ENCODE measurements around the gene INSIG2. TPM values are rescaled to one million over a fixed set of nuclear protein-coding genes. Genes with fewer than 3 reads are reported as not detected.
A peak's percentile ranks its signal among the peaks of the same experiment; 100 is the strongest.

The INSIG2 gene
- total RNA-seq, 2 experiments from 2014 or later: 23.5 to 56.4 TPM

DNA sequence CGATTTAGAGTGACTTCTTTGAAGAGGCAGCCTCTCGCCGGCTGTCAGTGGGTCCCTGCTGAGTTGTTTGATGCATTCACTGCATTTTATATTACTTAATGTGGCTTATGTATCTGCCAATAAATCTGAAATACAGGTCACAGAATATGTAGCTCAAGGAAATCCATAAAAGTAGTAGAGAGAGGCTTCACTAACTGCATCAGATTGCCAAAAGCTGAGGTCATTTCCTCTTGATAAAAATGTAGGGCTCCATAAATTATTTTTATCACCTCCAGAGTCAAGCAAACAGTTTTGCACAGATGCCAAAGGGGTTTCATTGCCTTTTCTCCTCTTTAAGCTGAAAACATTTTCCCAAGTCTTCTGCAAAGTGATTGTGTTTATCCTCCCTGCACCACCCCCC is 37.9 kb upstream of the INSIG2 start:
- H3K27ac Mint-ChIP-seq: no peak overlapping the region
- ATAC-seq: no peak
- POLR2A ChIA-PET: no interaction called here
- CTCF ChIA-PET: interaction anchor here (0.7 to 0.8 kb wide), 2 partner anchors 21 to 153 kb away, joined by 3 to 4 read pairs; no protein-coding TSS in a partner anchor
- no peaks in the 10 kb centered on the region for H3K9me3 Mint-ChIP-seq (ENCODE audit: low read depth)
- H3K27me3 Mint-ChIP-seq: peaks cover 30% of the 10 kb centered on the region
- no peak for DNase-seq
- H3K36me3 Mint-ChIP-seq (ENCODE audit: low read depth): no peaks in the 10 kb centered on the region
- H3K4me3 Mint-ChIP-seq: no peak overlapping the region
- H3K4me1 Mint-ChIP-seq: no peaks in the 10 kb centered on the region
- intact Hi-C loops (cut with DNase I, micrococcal nuclease): no loop called here

DNA sequence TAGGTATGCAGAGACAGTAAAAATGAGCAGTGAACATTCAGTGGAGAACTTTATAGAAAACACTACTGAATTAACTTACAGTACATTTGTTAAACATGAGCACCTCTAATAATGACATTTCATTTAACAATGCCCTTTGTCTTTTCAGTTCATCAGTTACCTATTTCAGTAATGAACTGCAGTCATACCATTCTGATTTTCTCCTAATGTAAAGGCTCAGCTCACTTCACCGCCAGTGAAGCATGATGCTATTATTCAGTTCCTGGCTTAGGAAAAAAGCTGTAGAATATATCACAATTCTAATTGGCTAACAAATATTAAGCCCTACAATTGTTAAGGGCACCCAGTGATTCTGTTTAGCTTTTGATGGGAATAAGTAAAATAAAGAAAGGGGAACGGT is 37.3 kb upstream of the INSIG2 start:
- CTCF ChIA-PET: interaction anchor here (0.7 to 2.5 kb wide), 5 partner anchors 10 to 794 kb away, joined by 3 to 11 read pairs (median 4); no protein-coding TSS in a partner anchor
- H3K4me1 Mint-ChIP-seq: no peaks in the 10 kb centered on the region
- H3K9me3 Mint-ChIP-seq (ENCODE audit: low read depth): no peaks in the 10 kb centered on the region
- POLR2A ChIA-PET: no interaction called here
- H3K27me3 Mint-ChIP-seq: peaks cover 30% of the 10 kb centered on the region
- no peak overlapping the region for H3K4me3 Mint-ChIP-seq
- no peak for DNase-seq
- intact Hi-C loops (cut with DNase I, micrococcal nuclease): no loop called here
- no peak overlapping the region for H3K27ac Mint-ChIP-seq
- ATAC-seq: no peak
- H3K36me3 Mint-ChIP-seq (ENCODE audit: low read depth): no peaks in the 10 kb centered on the region

DNA sequence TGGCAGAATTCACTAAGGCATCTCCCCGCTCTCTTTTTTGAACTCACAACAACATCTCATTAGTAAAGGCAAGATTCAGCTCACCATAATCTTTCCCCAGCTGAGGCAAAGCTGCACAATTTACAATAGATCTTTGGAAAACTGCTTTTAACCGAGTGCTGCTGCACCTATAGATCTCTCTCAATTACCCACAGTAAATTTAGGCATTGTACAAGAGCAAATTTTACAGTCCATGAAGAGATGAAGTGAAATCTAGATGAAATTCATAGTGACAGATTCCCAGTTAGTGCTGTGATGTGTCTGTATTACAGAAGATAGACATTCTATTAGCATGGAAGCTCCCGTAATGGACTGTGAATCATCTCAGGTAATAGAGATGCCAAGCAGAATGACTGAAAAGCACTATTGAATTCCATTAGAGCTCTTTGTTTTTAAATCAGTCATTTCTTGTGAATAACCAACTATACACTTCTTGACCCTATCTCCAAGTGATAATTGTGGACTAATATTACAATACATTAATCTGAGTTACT is 36.4 kb upstream of the INSIG2 start:
- no peak overlapping the region for H3K4me3 Mint-ChIP-seq
- H3K9me3 Mint-ChIP-seq (ENCODE audit: low read depth): no peaks in the 10 kb centered on the region
- ChIA-PET CTCF (interaction anchor here (0.6 to 2.5 kb wide), 8 partner anchors 9 to 803 kb away, joined by 3 to 11 read pairs (median 3); no protein-coding TSS in a partner anchor), POLR2A (no interaction called here)
- no peak overlapping the region for H3K27ac Mint-ChIP-seq
- DNase-seq (no peak), ATAC-seq (no peak)
- H3K36me3 Mint-ChIP-seq (ENCODE audit: low read depth): no peaks in the 10 kb centered on the region
- H3K27me3 Mint-ChIP-seq: peaks cover 30% of the 10 kb centered on the region
- intact Hi-C loops (cut with DNase I, micrococcal nuclease): no loop called here
- H3K4me1 Mint-ChIP-seq: no peaks in the 10 kb centered on the region

DNA sequence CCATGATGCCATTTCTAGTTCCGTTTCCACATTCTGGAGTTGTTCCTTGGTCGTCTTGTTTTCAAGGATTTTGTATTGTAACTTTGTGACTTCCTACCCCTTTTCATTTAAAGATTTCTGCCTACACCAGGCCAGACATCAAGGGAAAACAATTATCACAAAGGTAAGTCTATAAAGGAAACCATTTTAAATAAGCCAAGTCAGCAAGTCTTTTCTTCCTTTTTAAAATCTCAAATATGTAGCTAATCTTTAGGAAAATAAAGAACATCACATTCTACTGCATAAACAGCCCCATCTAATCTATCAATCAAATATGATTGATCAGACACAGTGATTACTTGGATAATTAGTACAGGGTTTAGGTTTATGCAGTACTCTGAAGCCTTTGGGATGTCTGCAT is 35.8 kb upstream of the INSIG2 start:
- ChIA-PET POLR2A (no interaction called here), CTCF (interaction anchor here (0.6 to 2.5 kb wide), 5 partner anchors 12 to 803 kb away, joined by 3 to 11 read pairs (median 3); no protein-coding TSS in a partner anchor)
- Mint-ChIP-seq H3K36me3 (ENCODE audit: low read depth) (no peaks in the 10 kb centered on the region), H3K27ac (no peak overlapping the region), H3K4me1 (no peaks in the 10 kb centered on the region), H3K27me3 (peaks cover 26% of the 10 kb centered on the region), H3K4me3 (no peak overlapping the region), H3K9me3 (ENCODE audit: low read depth) (no peaks in the 10 kb centered on the region)
- intact Hi-C loops (cut with DNase I, micrococcal nuclease): no loop called here
- no peak for ATAC-seq
- DNase-seq: no peak

- ChIA-PET CTCF (no interaction called here), POLR2A (interaction anchor here (0.7 kb wide), 1 partner anchor 50 kb away, joined by 3 read pairs; no protein-coding TSS in a partner anchor)
- Mint-ChIP-seq H3K4me1 (no peaks in the 10 kb centered on the region), H3K27me3 (peaks cover 22% of the 10 kb centered on the region), H3K9me3 (ENCODE audit: low read depth) (no peaks in the 10 kb centered on the region), H3K27ac (no peak overlapping the region), H3K36me3 (ENCODE audit: low read depth) (no peaks in the 10 kb centered on the region), H3K4me3 (no peak overlapping the region)
- intact Hi-C loops (cut with DNase I, micrococcal nuclease): no loop called here
- DNase-seq (no peak), ATAC-seq (no peak)
Measured at GRCh38 chr2:118053681-118054080, 34.6 kb upstream of the INSIG2 start.

- Mint-ChIP-seq H3K27ac (no peak overlapping the region), H3K36me3 (ENCODE audit: low read depth) (no peaks in the 10 kb centered on the region), H3K4me1 (no peaks in the 10 kb centered on the region), H3K4me3 (no peak overlapping the region), H3K9me3 (ENCODE audit: low read depth) (no peaks in the 10 kb centered on the region), H3K27me3 (peaks cover 20% of the 10 kb centered on the region)
- CTCF ChIA-PET: interaction anchor here (0.7 kb wide), 1 partner anchor 70 kb away, joined by 3 read pairs; no protein-coding TSS in a partner anchor
- POLR2A ChIA-PET: interaction anchor here (0.7 kb wide), 1 partner anchor 49 kb away, joined by 3 read pairs; no protein-coding TSS in a partner anchor
- intact Hi-C loops (cut with DNase I, micrococcal nuclease): no loop called here
- ATAC-seq: no peak
- no peak for DNase-seq
Measured at GRCh38 chr2:118054213-118055008, 33.9 kb upstream of the INSIG2 start.

DNA sequence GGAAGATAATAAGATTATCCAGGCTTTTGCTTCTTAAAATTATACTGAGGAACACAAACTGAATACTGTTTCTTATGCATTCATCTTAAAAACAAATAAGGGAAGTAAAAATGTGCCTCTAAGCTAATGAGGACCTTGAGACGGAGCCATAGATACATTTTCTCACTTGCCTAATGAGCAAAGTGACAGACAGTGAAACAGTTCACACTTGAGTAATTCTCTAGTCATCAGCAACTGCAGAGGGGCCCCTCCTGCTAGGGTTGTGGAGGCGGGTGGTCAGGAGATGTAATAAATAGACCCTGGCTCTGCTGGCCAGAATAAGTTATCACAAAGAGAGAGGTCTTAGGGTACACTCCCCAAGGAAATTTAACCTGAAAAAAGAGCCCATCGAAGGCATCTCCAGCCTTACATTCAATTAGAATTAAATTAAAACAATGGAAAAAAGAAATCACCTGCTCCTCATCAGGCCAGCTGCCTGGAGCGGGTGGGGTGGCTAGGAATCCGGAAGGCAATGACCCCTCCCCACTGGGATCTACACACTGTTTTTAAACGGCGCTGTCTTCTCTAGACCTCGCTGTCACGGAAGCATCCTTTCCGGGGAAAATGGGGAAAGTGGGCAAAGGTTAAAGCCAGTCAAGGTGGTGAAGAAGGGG is 32.6 kb upstream of the INSIG2 start:
- intact Hi-C loops (cut with DNase I, micrococcal nuclease): no loop called here
- H3K27ac Mint-ChIP-seq: no peak overlapping the region
- H3K36me3 Mint-ChIP-seq (ENCODE audit: low read depth): no peaks in the 10 kb centered on the region
- DNase-seq: no peak
- no peaks in the 10 kb centered on the region for H3K9me3 Mint-ChIP-seq (ENCODE audit: low read depth)
- ChIA-PET POLR2A (no interaction called here), CTCF (interaction anchor here (0.6 to 2.0 kb wide), 2 partner anchors 9 to 827 kb away, joined by 3 to 6 read pairs; no protein-coding TSS in a partner anchor)
- peaks cover 8% of the 10 kb centered on the region for H3K4me1 Mint-ChIP-seq
- no peak overlapping the region for H3K4me3 Mint-ChIP-seq
- ATAC-seq: no peak
- H3K27me3 Mint-ChIP-seq: peaks cover 13% of the 10 kb centered on the region

DNA sequence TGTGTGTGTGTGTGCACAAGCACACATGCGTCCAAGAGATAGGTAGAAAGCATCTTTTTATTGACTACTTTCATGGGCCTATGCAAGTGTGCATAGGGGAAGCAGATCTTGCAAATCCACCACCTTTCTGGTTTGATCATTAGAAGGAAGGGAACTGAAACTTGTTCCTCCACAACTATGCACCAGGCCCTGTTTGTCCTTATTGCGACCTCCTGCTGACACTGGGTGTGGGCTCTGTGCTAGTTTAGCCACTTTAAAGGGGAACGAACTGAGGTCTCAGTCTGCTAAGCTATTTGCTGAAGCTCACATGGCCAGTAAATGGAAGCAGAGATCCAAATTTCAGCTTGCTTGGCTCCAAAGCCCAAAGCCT is 32.1 kb upstream of the INSIG2 start:
- DNase-seq (no peak), ATAC-seq (no peak)
- Mint-ChIP-seq H3K4me1 (peaks cover 8% of the 10 kb centered on the region), H3K27me3 (peaks cover 12% of the 10 kb centered on the region), H3K9me3 (ENCODE audit: low read depth) (no peaks in the 10 kb centered on the region), H3K4me3 (no peak overlapping the region), H3K27ac (no peak overlapping the region), H3K36me3 (ENCODE audit: low read depth) (no peaks in the 10 kb centered on the region)
- POLR2A ChIA-PET: no interaction called here
- CTCF ChIA-PET: interaction anchor here (0.6 to 2.0 kb wide), 3 partner anchors 10 to 826 kb away, joined by 3 to 6 read pairs (median 4); no protein-coding TSS in a partner anchor
- intact Hi-C loops (cut with DNase I, micrococcal nuclease): no loop called here

- peaks cover 10% of the 10 kb centered on the region for H3K4me1 Mint-ChIP-seq
- DNase-seq: no peak
- ATAC-seq: no peak
- POLR2A ChIA-PET: no interaction called here
- H3K27me3 Mint-ChIP-seq: peaks cover 12% of the 10 kb centered on the region
- H3K9me3 Mint-ChIP-seq (ENCODE audit: low read depth): no peaks in the 10 kb centered on the region
- no peak overlapping the region for H3K27ac Mint-ChIP-seq
- CTCF ChIA-PET: interaction anchor here (0.8 to 2.0 kb wide), 2 partner anchors 10 to 12 kb away, joined by 4 to 6 read pairs; no protein-coding TSS in a partner anchor
- H3K4me3 Mint-ChIP-seq: no peak overlapping the region
- no peaks in the 10 kb centered on the region for H3K36me3 Mint-ChIP-seq (ENCODE audit: low read depth)
- intact Hi-C loops (cut with DNase I, micrococcal nuclease): no loop called here
Measured at GRCh38 chr2:118056801-118057200, 31.5 kb upstream of the INSIG2 start.

GRCh38 chr2:118058951-118059350 is 29.3 kb upstream of the INSIG2 start:
- Mint-ChIP-seq H3K27ac (no peak overlapping the region), H3K4me1 (peaks cover 10% of the 10 kb centered on the region), H3K36me3 (ENCODE audit: low read depth) (no peaks in the 10 kb centered on the region), H3K9me3 (ENCODE audit: low read depth) (no peaks in the 10 kb centered on the region), H3K4me3 (no peak overlapping the region), H3K27me3 (peaks cover 16% of the 10 kb centered on the region)
- CTCF ChIA-PET: interaction anchor here (0.6 to 2.7 kb wide), 4 partner anchors 9 to 68 kb away, joined by 3 to 9 read pairs (median 5); no protein-coding TSS in a partner anchor
- POLR2A ChIA-PET: no interaction called here
- intact Hi-C loops (cut with DNase I, micrococcal nuclease): no loop called here
- DNase-seq (no peak), ATAC-seq (no peak)

GRCh38 chr2:118059919-118060478 is 28.3 kb upstream of the INSIG2 start:
- ChIA-PET POLR2A (no interaction called here), CTCF (interaction anchor here (2.0 to 3.2 kb wide), 4 partner anchors 8 to 27 kb away, joined by 6 to 14 read pairs (median 11); no protein-coding TSS in a partner anchor)
- intact Hi-C loops (cut with DNase I, micrococcal nuclease): no loop called here
- DNase-seq (no peak), ATAC-seq (peak; percentile 80)
- Mint-ChIP-seq H3K27ac (no peak overlapping the region), H3K9me3 (ENCODE audit: low read depth) (no peaks in the 10 kb centered on the region), H3K4me1 (peaks cover 10% of the 10 kb centered on the region), H3K27me3 (peaks cover 16% of the 10 kb centered on the region), H3K36me3 (ENCODE audit: low read depth) (no peaks in the 10 kb centered on the region), H3K4me3 (no peak overlapping the region)

Data from activated CD4-positive, alpha-beta T cell treated with anti-CD3 and anti-CD28 coated beads for 36 hours (primary cell).